Omental fat pad (tissue), 4 donors: Measurements from ENCODE around the gene RIPPLY3. TPM values are rescaled to one million over a fixed set of nuclear protein-coding genes. Genes with fewer than 3 reads are reported as not detected.

Source experiments
- ATAC-seq: fragments of 150-250 bp; one replicate; pipeline ENCODE4 v1.9.1; 2016; ENCODE audit warnings: mild to moderate bottlenecking, moderate library complexity; ENCODE audit not compliant: low FRiP score
- DNase-seq: peaks from one replicate; pipeline ENCODE4 v3.0.0-alpha.2; 2019; ENCODE audit warnings: low spot score
- total RNA-seq, 4 donors: library from RNA; depleted of rRNA; stranded (reverse); fragments of >200 nt; gene quantifications; one replicate each; pipeline ENCODE4 v1.1.0, GENCODE V29; 2016
- TF ChIP-seq, protein P1 (sequence below), 3 donors: fragments of 450-650 bp; IDR thresholded peaks; one replicate each; pipeline ENCODE4 v1.5.1; 2016 to 2017; ENCODE audit warnings: antibody characterized with exemption in 3 of 3, mild to moderate bottlenecking in 3 of 3, moderate library complexity in 2 of 3

RIPPLY3 gene
- total RNA-seq, 4 donors from 2014 or later, result not detected

DNA sequence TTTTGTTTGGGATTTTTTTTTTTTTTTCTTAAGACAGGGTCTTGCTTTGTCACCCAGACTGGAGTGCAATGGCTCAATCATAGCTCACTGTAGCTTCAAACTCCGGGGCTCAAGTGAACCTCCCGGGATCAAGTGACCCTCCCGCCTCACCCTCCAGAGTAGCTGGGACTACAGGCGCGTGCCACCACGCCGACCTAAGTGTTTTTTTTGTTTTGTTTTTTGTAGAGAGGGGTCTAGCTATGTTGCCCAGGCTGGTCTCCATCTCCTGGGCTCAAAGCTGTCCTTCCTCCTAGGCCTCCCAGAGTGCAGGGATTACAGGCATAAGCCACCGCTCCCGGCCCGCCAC lies 40.8 kb upstream of the RIPPLY3 start:
- TF ChIP-seq, protein P1, sequence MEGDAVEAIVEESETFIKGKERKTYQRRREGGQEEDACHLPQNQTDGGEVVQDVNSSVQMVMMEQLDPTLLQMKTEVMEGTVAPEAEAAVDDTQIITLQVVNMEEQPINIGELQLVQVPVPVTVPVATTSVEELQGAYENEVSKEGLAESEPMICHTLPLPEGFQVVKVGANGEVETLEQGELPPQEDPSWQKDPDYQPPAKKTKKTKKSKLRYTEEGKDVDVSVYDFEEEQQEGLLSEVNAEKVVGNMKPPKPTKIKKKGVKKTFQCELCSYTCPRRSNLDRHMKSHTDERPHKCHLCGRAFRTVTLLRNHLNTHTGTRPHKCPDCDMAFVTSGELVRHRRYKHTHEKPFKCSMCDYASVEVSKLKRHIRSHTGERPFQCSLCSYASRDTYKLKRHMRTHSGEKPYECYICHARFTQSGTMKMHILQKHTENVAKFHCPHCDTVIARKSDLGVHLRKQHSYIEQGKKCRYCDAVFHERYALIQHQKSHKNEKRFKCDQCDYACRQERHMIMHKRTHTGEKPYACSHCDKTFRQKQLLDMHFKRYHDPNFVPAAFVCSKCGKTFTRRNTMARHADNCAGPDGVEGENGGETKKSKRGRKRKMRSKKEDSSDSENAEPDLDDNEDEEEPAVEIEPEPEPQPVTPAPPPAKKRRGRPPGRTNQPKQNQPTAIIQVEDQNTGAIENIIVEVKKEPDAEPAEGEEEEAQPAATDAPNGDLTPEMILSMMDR (IDR thresholded peaks at IDR 0.05), result no peak
- DNase-seq (no peak), ATAC-seq (peak; percentile 24)

DNA sequence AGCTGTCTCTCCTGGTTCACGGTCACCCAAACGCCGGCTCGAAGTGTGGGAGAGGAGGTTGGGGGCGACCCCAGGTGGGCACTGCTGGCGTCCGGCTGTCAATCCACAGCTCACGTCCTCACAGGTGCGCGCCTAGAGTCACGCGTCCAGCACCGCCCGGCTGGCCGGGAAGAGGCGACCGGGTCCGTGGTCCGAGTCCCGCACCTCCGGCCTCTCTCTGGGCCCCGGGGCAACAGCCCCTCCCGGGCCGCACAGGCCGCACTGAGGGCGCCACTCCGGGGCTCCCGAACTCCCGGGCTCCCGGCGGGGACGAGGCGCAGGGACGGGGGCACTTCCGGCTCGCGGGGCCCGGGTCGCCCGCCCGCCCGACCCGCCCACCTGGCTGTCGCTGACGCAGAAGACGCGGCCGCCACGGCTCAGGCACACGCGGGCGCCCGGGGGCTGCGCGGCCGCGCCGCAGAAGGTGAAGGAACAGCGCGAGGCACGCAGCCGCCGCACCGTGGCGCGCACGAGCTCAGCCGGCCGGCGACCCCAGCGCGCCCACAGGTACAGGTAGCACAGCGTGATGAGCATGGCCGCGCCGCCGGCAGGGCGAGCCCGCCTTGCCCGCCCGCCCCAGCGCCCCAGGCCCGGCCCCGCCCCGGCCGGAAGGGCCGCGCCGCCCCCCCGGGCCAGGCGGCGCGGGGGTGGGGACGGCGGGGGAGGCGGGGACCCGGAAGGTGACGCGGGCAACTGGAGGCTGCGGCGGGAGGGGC lies 40.3 kb upstream of the RIPPLY3 start, which contains the start of gene HLCS:
TSS of gene HLCS (minus strand) at position 604 of the 755 bp plus-strand sequence. CDS start at position 573, 31 bp downstream.
- DNase-seq (no peak), ATAC-seq (peak; percentile 79)
- TF ChIP-seq, protein P1 (IDR thresholded peaks at IDR 0.05), result no peak

DNA sequence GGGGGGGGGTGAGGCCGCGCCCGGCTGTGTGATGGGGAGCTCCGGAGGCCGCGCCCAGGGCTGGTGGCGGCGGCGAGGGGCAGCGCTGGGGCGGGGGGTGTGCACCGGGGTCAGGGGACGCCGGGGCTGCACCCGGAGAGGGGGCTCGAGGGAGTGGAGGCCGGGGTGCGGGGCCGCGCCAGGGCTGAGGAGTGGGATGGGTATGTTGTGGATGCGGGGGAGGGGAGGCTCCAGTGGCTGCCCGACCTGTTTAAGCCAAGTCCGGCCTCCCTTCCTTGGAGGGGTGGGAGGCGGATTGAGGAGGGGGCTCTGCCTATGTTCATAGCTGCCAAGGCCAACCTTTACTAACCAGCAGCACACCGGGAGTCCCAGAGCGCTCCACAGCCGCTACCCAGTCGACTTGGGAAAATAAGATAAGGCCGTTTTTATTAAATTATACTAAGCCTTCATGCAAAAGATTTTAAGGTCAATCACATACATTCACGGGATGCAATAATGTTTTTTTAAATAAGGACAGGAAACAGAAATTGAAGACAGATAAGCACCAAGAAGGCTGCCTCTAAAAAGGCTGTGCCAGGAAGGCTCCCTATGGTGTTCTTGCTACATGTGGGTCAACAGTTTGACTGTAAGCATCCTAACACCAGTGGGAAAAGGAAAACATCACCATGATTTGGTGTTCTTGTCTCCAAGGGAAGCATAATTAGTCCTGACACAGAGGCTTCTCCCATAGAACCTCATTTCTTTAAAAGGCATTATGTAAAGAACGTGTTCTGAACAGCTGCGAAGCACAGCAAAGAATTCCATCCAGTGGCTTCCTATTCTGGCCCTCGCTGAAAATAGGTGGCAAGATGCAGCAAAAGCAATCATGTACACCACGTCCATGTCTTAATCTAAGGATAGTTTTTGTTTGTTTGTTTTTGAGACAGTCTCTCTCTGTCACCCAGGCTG lies 39.4 kb upstream of the RIPPLY3 start:
- DNase-seq, result no peak
- ATAC-seq, result peak; percentile 39
- TF ChIP-seq, protein P1 (IDR thresholded peaks at IDR 0.05), result no peak

DNA sequence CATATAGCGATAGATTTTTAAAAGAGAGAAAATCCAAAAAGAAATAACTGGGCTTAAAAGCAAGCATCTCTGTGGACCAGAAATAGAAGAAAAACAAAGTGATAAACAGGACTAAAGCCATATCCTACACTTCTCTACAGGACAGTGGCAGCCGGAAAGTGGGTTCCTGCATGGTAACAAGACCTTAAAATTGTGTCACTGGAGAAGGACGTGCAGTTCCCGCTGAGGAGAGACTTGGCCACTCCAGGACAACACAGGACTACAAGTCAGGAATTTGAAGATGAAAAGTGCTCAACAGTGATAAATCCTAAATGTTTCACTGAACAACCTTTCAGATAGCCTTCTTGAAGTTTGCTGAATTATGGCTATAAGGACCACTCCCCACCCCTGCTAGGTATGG lies 38.1 kb upstream of the RIPPLY3 start:
- TF ChIP-seq, protein P1 (IDR thresholded peaks at IDR 0.05), result no peak
- no peak for ATAC-seq
- no peak for DNase-seq

DNA sequence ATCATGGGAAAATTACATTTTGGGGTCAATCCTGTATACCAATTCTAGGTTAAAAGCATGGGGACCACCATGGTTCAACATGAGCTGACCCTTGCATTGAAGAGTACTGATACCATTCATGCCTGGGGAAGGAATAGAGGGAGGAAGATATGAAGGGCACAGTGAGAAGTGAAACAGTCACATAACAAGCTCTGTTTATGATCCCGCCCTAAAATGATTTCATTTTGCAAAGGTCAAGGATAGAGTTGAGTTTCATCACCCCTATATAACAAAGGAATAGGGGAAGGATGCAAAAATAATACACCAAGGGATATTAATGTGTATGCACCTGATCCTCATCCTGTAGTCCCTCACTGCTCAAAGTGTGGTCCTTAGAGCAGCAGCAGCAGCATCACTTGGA lies 37.5 kb upstream of the RIPPLY3 start:
- TF ChIP-seq, protein P1 (IDR thresholded peaks at IDR 0.05), result no peak
- ATAC-seq, result no peak
- DNase-seq, result no peak

DNA sequence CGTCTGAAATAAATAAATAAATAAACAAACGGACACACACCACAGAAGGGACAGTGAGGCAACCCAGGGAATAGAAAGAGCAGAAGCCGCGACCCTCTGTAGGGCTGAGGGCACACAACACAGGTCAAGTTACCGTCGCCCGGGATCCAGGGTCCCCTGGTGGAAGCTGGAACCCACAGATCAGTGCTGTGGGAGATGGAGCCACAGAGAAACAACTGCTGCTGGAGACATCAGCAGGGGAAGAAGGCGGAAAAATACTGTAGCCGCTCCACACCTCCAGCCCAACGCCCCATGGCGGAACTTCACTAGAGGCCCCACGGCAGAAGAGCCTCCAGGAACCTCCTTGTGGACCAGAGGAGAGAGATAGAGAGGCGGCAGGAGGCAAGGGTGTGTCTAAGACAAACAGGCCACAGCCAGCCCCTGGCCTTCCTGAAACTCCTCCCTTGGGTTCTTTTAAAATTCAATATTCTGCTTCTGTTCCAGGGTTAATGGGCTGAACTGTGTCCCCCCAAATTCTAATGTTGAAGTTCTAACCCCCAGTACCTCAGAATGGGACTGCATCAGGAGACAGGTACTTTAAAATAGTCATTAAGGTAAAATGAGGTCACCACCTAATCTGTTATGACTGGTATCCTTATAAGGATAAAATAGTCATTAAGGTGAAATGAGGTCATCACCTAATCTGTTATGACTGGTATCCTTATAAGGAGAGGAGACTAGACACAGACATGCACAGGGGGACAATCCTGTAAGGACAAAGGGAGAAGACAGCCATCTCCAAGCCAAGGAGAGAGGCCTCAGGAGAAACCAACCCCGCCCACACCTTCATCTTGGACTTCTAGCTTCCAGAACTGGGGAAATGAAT lies 32.3 kb upstream of the RIPPLY3 start:
- ATAC-seq (no peak), DNase-seq (no peak)
- TF ChIP-seq, protein P1 (IDR thresholded peaks at IDR 0.05), result no peak
